NB4 (cell line): ENCODE data around the gene OR6K3.

ENCODE experiments used
- DNase-seq: peaks from one replicate; pipeline ENCODE4 v3.0.0; 2010; ENCODE audit warnings: low read depth
- H3K4me3 ChIP-seq: one replicate; pipeline ENCODE4 v1.5.1; 2011; ENCODE audit warnings: mild to moderate bottlenecking, low read depth, low read length, moderate library complexity
- MYC ChIP-seq: IDR thresholded peaks from 2 replicates; pipeline ENCODE4 v1.6.1; 2011; ENCODE audit warnings: low read depth, low read length
- POLR2A ChIP-seq: IDR thresholded peaks from 2 replicates; pipeline ENCODE4 v1.6.1; 2011; ENCODE audit warnings: mild to moderate bottlenecking; ENCODE audit not compliant: insufficient read length; ENCODE audit errors: extremely low read depth
- TF ChIP-seq, protein P1 (sequence below): IDR thresholded peaks from one replicate; pipeline ENCODE4 v1.5.1; 2012; ENCODE audit warnings: low read depth, low read length
- TF ChIP-seq, protein P2 (sequence below): IDR thresholded peaks from 2 replicates; pipeline ENCODE4 v1.6.1; 2011; ENCODE audit warnings: low read depth, low read length

The OR6K3 gene

DNA sequence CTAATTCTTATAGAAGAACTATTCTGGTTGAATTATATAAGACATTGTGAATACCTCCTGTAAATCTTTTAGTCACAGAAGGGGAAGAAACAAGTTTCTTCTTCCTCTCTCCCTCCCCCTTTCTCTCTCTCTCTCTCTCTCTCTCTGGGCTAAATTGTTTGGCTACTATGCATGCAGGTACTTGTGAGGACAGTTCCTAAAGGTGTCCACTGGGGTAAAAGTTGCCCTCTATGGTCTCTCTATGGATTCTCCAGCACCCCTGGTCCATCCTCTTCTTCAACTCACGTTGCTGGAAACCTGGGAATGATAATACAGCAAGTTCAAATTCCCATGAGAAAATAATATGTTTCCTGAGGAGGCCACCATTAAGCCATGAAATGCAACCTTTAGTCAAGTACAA is 5.8 kb downstream of the OR6K3 start:
- no peak overlapping the region for H3K4me3 ChIP-seq
- no peak for TF ChIP-seq MYC
- TF ChIP-seq, protein P1, sequence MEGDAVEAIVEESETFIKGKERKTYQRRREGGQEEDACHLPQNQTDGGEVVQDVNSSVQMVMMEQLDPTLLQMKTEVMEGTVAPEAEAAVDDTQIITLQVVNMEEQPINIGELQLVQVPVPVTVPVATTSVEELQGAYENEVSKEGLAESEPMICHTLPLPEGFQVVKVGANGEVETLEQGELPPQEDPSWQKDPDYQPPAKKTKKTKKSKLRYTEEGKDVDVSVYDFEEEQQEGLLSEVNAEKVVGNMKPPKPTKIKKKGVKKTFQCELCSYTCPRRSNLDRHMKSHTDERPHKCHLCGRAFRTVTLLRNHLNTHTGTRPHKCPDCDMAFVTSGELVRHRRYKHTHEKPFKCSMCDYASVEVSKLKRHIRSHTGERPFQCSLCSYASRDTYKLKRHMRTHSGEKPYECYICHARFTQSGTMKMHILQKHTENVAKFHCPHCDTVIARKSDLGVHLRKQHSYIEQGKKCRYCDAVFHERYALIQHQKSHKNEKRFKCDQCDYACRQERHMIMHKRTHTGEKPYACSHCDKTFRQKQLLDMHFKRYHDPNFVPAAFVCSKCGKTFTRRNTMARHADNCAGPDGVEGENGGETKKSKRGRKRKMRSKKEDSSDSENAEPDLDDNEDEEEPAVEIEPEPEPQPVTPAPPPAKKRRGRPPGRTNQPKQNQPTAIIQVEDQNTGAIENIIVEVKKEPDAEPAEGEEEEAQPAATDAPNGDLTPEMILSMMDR, result no peak
- TF ChIP-seq, protein P2, sequence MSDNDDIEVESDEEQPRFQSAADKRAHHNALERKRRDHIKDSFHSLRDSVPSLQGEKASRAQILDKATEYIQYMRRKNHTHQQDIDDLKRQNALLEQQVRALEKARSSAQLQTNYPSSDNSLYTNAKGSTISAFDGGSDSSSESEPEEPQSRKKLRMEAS, result no peak
- no peak for DNase-seq

DNA sequence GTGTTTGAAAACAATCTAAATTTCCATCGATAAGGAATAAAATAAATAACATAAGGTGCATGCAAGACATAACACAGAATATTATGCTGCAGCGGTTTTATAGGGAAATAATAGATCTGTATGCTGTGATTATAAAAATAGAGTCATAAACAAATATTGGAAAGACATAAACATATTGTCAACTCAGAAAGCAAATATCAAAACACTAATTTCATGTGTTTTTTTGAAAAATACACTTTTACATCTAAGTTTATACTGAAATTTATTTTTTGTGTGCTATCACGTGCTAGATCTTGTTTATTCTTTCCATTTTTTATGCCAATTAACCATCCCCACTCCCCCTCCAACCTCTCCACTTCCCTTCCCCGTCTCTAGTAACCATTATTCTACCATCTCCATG is 9.4 kb downstream of the OR6K3 start:
- DNase-seq, result no peak
- H3K4me3 ChIP-seq, result no peak overlapping the region
- TF ChIP-seq, protein P2, result no peak
- TF ChIP-seq MYC (no peak), POLR2A (no peak)
- TF ChIP-seq, protein P1, result no peak

DNA sequence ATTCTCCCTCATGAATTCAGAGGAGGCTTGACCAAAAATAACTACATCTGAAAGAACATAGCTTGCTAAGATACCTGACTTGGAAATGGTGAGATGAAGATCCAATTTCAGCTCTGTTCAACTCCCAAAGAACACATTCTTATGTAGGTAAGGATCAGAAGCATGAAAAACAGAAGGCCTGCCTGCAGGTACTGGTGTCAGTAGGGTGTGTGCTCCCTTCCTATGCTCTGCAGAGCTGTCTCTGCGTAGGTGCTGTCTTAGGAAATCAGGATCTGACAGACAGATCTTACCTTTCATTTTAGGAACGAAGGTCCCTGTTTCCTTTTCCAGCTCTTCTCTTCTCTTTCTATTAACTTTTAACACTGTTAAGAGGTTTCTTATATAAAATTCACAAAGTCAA is 14.4 kb downstream of the OR6K3 start:
- DNase-seq, result no peak
- TF ChIP-seq, protein P2, result no peak
- TF ChIP-seq MYC, result no peak
- TF ChIP-seq, protein P1, result no peak
- TF ChIP-seq POLR2A, result no peak
- no peak overlapping the region for H3K4me3 ChIP-seq

DNA sequence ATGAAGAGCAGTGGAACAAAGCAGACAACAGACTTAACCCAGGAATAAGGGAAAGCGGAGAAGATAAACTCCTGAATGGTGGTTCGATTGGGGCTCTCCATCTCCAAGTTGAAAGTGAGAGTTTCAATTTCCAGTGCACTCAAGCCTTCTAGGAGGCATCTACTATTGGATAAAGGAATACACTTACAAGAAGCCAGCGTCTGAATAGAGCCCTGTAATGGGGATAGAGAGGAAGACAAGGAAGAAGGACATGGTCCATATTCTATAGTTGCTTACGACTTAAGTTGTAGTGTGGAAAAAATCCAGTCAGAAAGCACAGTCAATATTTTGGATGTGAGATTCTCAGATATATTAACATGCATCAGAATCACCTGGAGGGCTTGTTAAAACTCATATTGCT is 20.0 kb downstream of the OR6K3 start, which contains the start of gene OR6K2:
Gene OR6K2 (minus strand): TSS at position 101 of the 400 bp plus-strand sequence. CDS start 0 bp downstream, at position 101.
- no peak within 1 kb of the TSS for H3K4me3 ChIP-seq
- no peak for DNase-seq
- TF ChIP-seq, protein P1, result no peak
- TF ChIP-seq MYC (no peak), POLR2A (no peak)
- TF ChIP-seq, protein P2, result no peak

DNA sequence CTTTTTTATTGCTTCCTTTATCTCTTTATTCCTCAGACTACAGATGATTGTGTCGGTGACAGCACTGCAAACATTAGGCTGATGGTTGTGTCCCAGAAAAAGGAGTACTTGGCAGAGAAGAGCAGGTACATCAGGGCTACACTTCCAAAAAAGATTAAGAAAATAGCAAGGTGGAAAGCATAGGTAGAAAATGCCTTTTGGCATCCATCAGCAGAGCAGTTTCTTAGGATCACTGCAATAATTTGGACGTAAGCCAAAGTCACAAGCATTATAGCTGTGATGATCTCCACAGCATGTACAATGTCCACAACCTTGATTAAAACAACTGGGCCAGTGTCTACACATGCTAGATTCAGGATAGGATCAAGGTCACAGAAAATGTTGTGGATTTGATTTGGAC is 25.9 kb downstream of the OR6K3 start:
- H3K4me3 ChIP-seq, result no peak overlapping the region
- no peak for DNase-seq
- TF ChIP-seq, protein P2, result no peak
- TF ChIP-seq POLR2A (no peak), MYC (no peak)
- TF ChIP-seq, protein P1, result no peak

DNA sequence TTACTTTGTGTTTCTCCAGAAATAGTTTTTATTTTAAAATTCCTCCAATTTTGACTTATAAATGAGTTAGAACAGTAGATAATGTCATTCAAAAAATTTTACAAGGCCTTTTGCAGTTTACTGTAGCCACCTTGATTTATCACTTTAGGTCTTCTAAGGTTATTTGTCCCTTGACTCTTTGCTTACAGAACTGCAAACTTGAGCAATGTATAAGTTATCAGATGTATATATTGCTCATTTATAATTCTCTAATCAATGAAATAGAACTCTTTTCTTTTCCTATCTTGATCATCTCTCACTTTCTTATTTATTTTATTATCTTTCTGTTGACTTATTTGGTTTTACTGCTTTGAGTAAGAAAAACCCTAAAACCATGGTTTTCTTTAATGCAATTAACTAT is 28.2 kb downstream of the OR6K3 start:
- DNase-seq, result no peak
- no peak overlapping the region for H3K4me3 ChIP-seq
- TF ChIP-seq, protein P1, result no peak
- TF ChIP-seq POLR2A, result no peak
- TF ChIP-seq, protein P2, result no peak
- no peak for TF ChIP-seq MYC
